ENCODE results near the gene ADGRE3. TPM values are rescaled to one million over a fixed set of nuclear protein-coding genes. Genes with fewer than 3 reads are reported as not detected.
A peak's percentile ranks its signal among the peaks of the same experiment; 100 is the strongest.

Gene ADGRE3
- total RNA-seq, 3 donors from 2014 or later: 0.44 TPM; not detected in 2

DNA sequence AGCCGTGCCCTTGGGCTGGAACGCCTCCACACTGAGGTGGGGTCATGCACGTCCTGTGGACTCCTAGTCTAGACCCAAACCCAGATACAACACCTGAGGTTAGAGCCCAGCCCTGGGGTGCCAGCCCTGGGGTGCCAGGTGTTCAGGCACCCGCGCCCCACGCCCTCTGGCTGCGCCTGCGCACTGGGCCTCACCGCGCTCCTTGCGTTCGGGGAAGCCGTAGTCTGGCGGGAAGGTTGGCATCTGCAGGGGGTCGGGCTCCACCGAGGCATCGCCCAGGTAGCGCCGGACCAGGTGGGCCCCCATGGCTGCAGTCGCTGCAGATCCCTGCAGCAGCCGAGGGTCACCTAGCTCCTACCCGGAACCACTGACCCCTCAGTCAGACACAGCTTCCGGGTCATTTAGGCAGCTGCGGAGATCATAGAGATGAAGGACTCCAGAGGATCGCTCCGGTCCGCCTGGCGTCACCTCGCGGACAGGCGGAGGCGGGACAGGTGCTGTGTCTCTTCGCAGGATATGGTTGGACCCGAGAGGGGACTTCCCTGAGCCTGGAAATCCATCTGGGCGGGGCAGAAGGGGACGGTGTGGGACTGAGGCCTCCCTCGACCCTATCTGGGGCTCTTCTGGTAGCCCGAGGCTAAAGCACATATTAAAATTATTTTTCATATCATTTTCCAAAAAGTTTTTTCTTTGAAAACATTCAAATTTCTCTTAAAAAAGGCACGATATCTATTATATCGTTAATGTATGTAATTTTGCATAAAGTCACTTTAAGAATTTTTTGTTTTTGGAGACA, 102.8 kb downstream of the ADGRE3 start, which contains the start of gene NDUFB7:
Gene NDUFB7 (minus strand): TSS at position 372 of the 796 bp plus-strand sequence. CDS start 66 bp downstream, at position 306.
- H3K27me3 ChIP-seq: no peaks in the 10 kb centered on the region
- intact Hi-C loops (cut with DNase I; ENCODE audit: low total_unique reads): loop anchor here (5.0 kb wide), 1 partner anchor 860 kb away; no protein-coding TSS in a partner anchor
- peaks cover 5 to 12% of the 10 kb centered on the region in 2 donors for H3K4me1 ChIP-seq
- no peaks in the 10 kb centered on the region for H3K9me3 ChIP-seq
- peak within 1 kb of the TSS; percentile 71 to 79 for H3K27ac ChIP-seq
- H3K4me3 ChIP-seq: peak within 1 kb of the TSS; percentile 84 to 97 (median 89)
- H3K36me3 ChIP-seq: no peaks in the 10 kb centered on the region
- TF ChIP-seq, protein P1, sequence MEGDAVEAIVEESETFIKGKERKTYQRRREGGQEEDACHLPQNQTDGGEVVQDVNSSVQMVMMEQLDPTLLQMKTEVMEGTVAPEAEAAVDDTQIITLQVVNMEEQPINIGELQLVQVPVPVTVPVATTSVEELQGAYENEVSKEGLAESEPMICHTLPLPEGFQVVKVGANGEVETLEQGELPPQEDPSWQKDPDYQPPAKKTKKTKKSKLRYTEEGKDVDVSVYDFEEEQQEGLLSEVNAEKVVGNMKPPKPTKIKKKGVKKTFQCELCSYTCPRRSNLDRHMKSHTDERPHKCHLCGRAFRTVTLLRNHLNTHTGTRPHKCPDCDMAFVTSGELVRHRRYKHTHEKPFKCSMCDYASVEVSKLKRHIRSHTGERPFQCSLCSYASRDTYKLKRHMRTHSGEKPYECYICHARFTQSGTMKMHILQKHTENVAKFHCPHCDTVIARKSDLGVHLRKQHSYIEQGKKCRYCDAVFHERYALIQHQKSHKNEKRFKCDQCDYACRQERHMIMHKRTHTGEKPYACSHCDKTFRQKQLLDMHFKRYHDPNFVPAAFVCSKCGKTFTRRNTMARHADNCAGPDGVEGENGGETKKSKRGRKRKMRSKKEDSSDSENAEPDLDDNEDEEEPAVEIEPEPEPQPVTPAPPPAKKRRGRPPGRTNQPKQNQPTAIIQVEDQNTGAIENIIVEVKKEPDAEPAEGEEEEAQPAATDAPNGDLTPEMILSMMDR (IDR thresholded peaks at IDR 0.05): peak; percentile 55 to 80 (median 66)
- TF ChIP-seq POLR2A (IDR thresholded peaks at IDR 0.05) (no peak), POLR2AphosphoS5 (IDR thresholded peaks at IDR 0.05) (peak; percentile 78 to 87 (median 80))
- peak; percentile 87 to 89 for DNase-seq (ENCODE audit: low spot score in 2 of 2)

DNA sequence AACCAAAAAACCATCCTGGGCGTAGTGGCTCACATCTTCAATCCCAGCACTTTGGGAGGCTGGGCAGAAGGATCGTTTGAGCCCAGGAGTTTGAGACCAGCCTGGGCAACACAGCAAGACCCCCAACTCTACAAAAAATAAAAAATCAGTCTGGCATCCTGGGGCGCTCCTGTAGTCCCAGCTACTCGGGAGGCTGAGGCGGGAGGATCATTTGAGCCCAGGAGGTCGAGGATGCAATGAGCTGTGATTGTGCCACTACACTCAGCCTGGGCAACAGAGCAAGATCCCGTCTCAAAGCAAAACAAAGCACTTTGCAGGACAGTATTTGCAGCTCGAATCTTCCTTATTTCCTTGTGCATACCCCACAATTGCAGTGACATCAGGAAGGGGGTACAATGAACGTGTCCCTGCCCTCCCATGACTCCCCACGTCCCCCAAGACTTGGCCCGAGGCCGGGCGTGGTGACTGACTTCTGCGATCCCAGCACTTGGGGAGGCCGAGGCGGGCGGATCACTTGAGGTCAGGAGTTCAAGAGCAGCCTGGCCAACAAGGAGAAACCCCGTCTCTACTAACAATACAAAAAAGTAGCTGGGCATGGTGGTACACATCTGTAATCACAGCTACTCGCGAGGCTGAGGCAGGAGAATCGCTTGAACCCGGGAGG, 103.6 kb downstream of the ADGRE3 start:
- DNase-seq (ENCODE audit: low spot score in 2 of 2): no peak
- H3K27me3 ChIP-seq: no peaks in the 10 kb centered on the region
- H3K27ac ChIP-seq: no peak overlapping the region
- no peaks in the 10 kb centered on the region for H3K36me3 ChIP-seq
- H3K9me3 ChIP-seq: no peaks in the 10 kb centered on the region
- peak overlapping the region; percentile 84 to 97 (median 89) for H3K4me3 ChIP-seq
- H3K4me1 ChIP-seq: peaks cover 5 to 12% of the 10 kb centered on the region in 2 donors
- intact Hi-C loops (cut with DNase I; ENCODE audit: low total_unique reads): loop anchor here (5.0 kb wide), 1 partner anchor 861 kb away; no protein-coding TSS in a partner anchor
- TF ChIP-seq POLR2AphosphoS5 (IDR thresholded peaks at IDR 0.05) (no peak), POLR2A (IDR thresholded peaks at IDR 0.05) (no peak)
- TF ChIP-seq, protein P1 (IDR thresholded peaks at IDR 0.05): no peak

Other genes with a start within 250 kb of the ADGRE3 start
- 10 to 100 TPM; 40.8 to 78.1 (median 59.6) TPM for gene PKN1, start 241.5 kb downstream of the ADGRE3 start, total RNA-seq
- gene PTGER1, start 199.5 kb downstream of the ADGRE3 start, total RNA-seq: 1 to 10 TPM in 1 of 3 donors, under 1 TPM in 1, not detected in 1; 0.48 to 1.3 TPM
- gene GIPC1, start 178.7 kb downstream of the ADGRE3 start, total RNA-seq: 10 to 100 TPM; 48.8 to 79.0 (median 72.0) TPM
- 100 to 1,000 TPM in 2 of 3 donors, 10 to 100 TPM in 1; 59.0 to 166 (median 102) TPM for gene DNAJB1, start 156.4 kb downstream of the ADGRE3 start, total RNA-seq
- gene TECR, start 145.2 kb downstream of the ADGRE3 start, total RNA-seq: 10 to 100 TPM; 36.1 to 66.9 (median 43.4) TPM
- gene NDUFB7, start 102.8 kb downstream of the ADGRE3 start, total RNA-seq: 100 to 1,000 TPM; 283 to 388 (median 299) TPM
- gene CLEC17A, start 91.8 kb downstream of the ADGRE3 start, total RNA-seq: not detected
- 10 to 100 TPM; 28.5 to 31.6 (median 29.4) TPM for gene ZNF333, start 15.2 kb upstream of the ADGRE3 start, total RNA-seq
- 10 to 100 TPM in 1 of 3 donors, 1 to 10 TPM in 2; 1.9 to 32.1 (median 9.8) TPM for gene ADGRE2, start 103.7 kb upstream of the ADGRE3 start, total RNA-seq
- 1 to 10 TPM in 1 of 3 donors, under 1 TPM in 1, not detected in 1; 0.33 to 1.3 TPM for gene OR7A5, start 160.3 kb upstream of the ADGRE3 start, total RNA-seq
- gene OR7C1, start 160.3 kb upstream of the ADGRE3 start, total RNA-seq: 1 to 10 TPM in 1 of 3 donors, under 1 TPM in 1, not detected in 1; 0.98 to 1.5 TPM
- gene OR7A10, start 174.1 kb upstream of the ADGRE3 start, total RNA-seq: not detected
- not detected for gene OR7A17, start 211.3 kb upstream of the ADGRE3 start, total RNA-seq